GM19043 (cell line): Measurements from ENCODE around the gene ZNF575.
"Not testable (repeated sequence)": the region's sequence is repeated elsewhere in the genome, so short reads cannot be mapped to it uniquely, and the experiment has no call there.

Experiments used
- ATAC-seq: cut with Tn5 transposase; IDR thresholded peaks from one replicate; pipeline ENCODE4 v1.9.1; 2021; ENCODE audit warnings: low read depth; ENCODE audit not compliant: unreplicated experiment

ZNF575 gene

DNA sequence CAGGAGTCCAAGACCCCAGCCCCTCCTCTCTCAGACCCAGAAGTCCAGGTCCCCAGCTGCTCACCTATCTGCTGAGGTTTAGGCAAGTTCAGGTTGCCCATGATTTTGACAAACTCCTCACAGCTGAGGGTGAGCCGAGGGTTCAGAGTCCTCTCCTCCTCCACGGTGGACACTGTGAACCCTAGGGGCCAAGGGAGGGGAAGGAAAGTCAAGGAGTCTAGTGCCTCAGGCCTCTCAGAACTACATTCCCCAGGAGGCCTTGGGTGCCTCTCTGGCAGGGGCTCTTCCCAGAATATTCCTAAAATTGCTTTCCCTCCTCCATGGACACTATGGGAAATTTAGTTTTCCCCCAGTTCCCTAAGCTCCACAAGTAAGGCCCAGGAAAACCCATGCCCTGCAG lies 25.1 kb upstream of the ZNF575 start:
- ATAC-seq, result no peak

DNA sequence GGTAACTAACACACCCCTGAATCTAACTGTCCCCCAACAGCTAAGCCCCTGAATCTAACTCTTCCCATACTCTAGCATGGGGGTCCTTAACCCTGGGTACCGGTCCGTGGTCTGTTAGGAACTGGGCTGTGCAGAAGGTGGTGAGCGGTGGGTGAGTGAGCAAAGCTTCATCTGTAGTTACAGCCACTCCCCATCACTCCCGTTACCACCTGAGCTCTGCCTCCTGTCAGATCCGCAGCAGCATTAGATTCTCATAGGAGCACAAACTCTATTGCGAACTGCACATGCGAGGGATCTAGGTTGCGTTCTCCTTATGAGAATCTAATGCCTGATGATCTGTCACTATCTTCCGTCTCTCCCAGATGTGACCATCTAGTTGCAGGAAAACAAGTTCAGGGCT lies 22.3 kb upstream of the ZNF575 start:
- ATAC-seq, result no peak

DNA sequence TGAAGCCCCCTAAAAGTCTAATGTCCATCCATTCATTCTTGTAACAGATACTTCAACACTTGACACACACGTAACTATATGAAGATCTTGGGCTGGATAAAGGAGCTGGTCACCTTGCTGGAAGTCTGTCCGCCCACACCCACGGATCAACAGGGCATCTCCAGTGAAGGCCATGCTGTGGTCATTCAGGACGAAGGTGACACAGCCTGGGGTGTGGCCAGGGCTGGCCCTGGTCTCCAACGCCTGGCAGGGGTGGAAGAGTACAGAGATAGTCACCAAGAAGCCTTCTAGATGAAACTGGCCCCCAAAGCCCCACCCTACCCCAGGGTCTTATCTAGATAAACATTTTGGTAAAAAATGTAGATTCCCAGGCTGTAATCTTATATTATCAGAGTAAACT lies 21.7 kb upstream of the ZNF575 start:
- no peak for ATAC-seq

DNA sequence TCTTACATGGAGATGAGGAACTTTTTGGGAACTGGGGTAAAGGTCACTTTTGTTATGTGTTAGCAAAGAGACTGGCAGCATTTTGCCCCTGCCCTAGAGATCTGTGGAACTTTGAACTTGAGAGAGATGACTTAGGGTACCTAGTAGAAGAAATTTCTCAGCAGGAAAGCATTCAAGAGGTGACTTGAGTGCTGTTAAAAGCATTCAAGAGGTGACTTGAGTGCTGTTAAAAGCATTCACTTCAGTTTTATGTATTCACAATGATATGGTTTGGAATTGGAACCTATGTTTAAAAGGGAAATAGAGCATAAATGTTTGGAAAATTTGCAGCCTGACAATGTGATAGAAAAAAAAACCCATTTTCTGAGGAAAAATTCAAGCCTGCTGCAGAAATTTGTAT lies 20.6 kb upstream of the ZNF575 start:
- ATAC-seq, result not testable (repeated sequence)

DNA sequence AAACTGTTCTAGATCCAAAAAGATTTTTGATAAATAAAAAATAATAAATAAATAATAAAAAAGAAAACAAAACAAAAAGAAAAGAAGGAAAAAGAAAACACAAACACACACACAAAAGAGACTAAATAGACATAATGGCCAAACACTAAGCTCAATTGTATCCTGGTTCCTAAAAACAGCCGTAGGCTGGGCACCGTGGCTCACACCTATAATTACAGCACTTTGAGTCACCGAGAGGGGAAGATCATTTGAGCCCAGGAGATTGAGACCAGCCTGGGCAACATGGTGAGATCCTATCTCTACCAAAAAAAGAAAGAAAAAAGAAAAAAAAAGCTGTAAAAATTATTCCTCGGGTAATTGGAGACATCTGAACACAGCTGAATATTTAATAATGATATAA lies 14.9 kb upstream of the ZNF575 start:
- no peak for ATAC-seq

DNA sequence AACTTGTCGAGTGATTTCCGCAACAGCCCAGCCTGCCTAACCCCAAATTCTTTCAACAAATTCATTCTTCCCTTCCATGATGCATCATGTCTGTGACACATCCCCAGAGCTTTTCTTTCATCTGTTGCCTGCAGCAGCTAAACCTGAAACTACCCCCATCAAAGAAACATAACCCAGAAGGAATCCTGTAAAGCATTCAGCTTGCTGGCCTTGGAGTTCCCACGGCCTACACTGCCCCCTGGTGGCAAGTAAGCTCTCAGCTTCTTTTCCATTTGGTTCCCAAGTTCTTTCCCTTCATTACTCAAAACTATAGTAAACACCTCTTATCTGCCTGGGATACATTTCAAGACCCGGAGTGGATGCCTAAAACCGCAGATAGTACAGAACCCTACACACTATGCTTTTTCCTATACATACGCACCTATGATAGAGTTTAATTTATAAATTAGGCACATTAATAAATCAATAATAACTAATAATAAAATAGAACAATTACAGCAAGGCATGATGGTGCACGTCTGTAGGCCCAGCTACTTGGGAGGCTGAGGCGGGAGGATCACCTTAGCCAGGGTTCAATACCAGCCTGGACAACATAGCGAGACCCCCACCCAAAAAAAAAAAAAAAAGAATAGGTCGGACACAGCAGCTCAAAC lies 13.4 kb upstream of the ZNF575 start:
- ATAC-seq, result no peak

DNA sequence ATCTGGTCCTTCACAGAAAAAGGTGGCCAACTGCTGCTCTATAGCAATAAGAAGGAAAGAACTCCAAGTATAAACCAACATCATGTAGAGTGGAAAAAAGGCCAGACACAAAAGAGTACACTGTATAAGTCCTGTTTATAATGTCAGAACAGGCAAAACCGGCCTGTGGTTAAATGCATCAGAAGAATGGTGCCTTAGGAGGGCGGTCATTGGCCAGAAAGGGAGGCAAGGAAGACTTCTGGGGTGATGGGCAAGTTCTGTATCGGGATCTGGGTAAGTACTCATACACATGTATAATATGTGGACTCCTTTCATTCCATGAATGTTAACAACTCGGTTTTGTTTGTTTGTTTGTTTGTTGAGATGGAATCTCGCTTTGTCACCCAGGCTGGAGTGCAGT lies 10.1 kb upstream of the ZNF575 start:
- no peak for ATAC-seq

DNA sequence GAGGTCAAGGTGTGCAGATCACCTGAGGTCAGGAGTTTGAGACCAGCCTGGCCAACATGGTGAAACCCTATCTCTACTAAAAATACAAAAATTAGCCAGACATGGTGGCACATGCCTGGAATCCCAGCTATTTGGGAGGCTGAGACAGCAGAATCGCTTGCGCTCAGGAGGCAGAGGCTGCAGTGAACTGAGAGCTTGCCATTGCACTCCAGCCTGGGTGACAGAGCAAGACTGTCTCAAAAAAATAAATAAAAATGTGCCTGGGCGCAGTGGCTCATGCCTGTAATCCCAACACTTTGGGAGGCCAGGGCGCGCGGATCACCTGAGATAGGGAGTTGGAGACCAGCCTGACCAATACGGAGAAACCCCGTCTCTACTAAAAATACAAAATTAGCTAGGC lies 9.3 kb upstream of the ZNF575 start:
- not testable (repeated sequence) for ATAC-seq

DNA sequence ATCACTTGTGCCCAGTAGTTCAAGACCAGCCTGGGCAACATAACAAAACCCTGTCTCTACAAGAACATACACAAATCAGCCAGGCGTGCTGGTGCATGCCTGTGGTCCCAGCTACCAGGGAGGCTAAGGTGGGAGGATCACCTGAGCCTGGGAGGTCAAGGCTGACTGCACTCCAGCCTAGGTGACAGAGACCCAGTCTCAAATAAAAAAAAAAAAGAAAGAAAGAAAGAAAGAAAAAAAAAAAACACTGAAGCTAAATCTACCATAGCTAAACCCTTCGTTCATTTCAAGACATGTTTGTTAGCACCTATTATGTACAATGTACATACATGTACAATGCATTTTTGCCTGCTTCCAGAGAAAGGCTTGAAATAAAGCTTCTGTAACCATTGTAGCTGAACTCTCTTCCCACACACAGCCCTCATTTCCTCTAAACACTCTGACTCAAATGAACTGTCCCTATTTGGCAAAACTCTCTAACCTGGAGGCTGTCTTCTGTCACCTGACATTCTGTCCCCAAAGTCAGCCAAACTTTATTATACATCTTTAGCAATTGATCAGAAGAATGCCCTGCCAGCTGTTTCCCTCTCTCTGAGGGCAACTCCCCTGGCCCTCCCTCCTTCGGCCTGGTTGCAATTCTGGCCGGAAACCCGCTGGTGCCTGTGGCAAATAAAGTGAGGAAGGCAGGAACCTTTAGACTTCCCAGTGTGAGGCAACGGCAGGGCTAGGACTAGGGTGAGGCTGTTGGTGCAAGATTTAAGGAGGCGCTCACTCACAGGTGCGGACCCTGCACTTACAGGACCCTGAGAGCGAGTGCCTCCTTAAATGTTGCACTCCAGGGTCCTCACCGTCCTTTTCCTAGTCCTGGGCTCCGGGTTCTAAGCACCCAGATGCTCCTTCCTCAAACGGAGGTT lies 7.8 kb upstream of the ZNF575 start:
- no peak for ATAC-seq

DNA sequence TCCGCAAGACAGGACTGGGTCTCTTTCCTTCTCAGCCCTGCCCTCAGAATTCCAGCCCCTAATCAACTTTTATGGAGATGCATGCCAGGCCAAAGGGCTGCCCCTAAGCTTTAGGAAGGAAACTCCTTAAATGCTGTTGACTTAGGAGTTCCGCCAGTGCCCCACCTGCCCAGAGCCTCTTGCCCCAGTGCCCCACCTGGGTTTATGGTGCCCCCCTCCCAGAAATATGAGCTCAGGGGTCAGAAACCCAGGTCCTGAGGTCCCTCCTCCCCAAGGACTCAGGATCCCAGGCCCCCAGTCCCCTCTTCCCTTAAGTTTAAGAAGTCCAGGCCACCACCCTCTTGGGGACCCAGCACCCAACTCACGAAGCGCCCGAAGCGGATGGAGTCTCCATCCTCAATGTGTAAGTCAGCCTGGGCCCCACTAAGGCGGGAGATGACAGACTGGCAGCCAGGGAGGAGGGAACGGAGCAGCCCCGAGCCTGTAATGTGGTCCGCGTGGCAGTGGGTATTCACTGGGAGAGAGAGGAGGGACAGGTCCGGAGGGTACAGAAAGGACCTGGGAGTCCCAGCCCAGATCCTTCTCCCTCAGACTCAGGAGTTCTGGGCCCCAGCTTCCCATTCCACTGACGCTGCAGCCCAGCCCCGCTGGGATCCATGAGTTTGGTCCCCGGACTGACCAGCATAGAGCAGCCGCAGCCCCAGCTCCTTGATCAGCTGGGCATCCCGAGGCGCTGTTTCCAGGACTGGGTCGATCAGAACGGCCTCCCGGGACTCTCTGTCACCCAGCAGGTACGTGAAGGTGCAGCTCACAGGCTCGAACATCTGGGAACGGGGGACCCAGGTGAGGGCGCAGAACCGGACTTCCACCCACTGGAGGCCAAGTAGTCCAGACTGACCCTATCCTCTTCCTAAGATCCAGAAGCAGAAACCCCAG lies 6.9 kb upstream of the ZNF575 start:
- ATAC-seq, result no peak

DNA sequence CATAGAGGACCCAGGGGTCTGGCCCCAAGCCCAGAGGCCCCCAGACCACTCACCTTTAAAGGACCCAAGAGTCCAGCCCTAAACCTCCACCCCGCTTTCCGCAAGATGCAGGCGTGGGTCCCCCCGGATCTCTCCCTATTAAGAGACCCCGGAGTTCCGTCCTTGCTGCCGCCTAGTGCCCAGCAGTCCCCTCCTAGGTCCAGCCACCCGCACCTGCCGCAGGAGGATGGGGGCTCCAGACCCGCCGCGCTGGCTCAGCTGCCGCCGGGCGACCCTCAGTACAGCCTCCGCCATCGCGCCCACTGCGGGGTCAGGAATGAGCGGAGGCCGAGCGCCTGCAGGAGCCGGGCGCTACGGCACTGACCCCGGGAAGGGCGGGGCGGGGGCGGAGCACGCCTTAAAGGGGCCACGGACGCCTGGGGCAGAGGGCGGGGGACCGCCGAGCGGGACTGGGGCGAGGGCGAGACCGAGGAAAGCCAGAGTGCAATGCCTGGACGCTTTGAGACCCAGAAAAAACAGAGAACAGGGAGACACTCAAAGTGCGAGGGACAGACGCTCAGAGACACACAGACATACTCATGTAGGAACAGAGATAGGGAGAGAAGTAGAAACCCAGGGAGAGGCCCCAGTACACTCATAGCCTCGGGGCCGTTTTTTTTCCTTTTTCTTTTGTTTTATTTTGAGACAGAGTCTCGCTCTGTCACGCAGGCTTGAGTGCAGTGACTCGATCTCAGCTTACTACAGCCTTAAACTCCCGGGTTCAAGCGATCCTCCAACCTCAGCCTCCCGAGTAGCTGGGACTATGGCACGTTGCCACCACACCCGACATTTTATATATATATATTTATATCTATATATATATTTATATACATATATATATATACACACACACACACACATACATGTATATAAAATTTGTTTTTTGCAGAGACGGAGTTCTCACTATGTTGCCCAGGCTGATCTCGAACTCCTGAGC lies 5.8 kb upstream of the ZNF575 start, which contains the start of gene ETHE1:
TSS of gene ETHE1 (minus strand) at position 318 of the 976 bp plus-strand sequence. CDS start at position 294, 24 bp downstream.
- ATAC-seq, result no peak

DNA sequence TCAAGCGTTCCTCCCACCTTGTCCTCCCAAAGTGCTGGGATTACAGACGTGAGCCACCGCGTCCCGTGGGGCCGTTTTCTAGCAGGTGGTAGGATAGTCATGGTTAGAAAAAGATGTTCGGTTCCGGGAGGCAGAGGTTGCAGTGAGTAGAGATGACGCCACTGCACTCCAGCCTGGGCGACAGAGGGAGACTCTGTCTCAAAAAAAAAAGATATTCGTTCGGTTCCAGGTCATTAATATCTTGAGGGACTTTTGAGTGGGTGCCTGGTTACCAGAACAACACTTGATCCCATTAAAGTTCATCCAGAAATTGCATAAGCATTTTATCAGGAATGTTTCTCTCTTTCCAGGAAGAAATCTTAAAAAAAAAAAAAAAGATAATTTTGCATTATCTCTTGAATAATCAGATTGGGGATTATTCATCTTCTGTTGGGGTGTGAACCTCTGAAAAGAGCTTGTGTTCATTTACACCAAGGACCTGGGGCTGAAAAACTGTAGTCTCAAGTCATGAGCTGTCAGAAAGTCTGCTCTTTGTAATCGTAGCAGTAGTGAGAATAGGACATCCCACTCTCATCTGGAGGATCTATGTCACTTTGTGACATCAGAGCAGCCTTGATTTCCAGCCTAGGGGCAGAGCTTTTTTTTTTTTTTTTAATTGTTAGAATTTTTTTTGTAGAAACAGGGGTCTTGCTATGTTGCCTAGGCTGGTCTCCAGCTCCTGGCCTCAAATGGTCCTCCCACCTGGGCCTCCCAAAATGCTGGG lies 4.9 kb upstream of the ZNF575 start:
- no peak for ATAC-seq

DNA sequence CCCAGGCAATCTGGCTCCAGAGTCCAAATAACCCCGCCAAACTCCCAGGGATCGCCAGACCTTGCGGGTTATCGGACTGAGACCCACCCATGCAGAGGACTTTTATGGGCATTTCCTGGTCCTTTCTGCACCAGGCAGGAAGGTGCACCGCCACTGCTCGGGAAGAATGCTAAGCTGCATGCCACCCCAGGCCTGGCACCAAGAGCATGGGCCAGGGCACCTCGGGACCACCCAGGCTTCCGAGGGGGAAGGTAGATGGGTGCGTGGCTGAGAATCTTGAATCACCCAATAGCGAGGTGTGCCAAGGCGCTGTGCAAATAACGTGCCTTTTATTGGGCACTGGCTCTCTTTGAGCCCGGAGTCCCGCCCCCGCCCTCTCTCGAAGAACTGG lies 422 bp upstream of the ZNF575 start:
- no peak for ATAC-seq

DNA sequence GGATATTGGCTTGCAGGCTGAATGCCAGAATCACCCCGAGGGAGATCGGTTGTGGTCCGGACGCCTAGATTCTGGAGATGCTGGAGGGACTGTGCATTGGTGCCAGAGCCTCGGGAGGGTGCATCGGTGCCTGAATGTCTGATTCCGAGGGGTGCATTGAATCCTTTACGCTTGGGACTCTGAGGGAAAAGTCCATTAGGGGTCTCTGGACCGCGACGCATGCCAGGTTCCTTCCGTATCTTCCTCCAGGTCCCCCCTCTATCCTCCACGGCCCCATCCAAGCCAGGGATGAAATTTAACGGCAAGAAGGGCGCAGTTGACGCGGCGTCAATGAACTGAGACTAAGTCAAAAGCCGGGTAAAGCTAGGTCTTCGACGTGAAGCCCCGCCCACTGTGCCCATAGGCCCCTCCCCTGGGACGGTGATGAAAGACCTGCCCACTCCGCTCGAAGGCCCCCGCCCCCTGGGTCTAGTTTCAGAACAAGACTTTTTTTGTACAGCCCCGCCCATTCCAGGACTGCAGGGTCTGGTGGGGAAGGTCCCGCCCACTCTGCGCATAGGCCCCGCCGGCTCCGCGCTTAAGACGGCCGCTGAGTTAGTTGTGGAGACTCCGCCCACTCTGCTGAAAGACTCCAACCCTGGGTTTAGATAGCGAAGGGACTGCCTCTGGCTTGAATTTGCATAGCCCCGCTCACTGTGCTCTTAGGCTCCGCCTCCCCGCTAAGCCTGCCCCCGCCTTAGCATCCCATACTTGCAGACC lies 737 bp downstream of the ZNF575 start:
- peak; percentile 52 for ATAC-seq

DNA sequence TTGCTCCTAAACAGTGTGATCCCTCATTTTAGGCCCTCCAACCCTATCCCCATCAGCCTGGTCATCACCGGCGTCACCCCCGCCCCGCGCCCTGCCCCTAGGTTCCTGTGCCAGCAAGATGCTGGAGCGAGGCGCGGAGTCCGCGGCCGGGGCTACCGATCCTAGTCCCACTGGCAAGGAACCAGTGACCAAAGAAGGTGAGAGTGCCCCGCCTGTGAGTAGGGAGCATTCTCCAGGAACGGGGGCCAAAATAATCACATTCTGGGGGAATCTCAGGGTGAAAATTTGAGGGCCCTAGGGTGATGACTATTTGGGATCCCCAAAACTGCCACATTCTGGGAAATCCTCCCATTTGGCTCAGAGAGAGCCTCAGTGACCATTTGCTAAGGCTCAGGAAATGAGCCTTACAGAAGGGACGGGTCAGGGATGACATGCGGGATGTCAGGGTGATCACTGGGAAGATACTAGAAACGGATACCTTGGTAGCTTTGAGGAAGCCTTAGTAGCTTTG lies 1.4 kb downstream of the ZNF575 start:
- no peak for ATAC-seq

DNA sequence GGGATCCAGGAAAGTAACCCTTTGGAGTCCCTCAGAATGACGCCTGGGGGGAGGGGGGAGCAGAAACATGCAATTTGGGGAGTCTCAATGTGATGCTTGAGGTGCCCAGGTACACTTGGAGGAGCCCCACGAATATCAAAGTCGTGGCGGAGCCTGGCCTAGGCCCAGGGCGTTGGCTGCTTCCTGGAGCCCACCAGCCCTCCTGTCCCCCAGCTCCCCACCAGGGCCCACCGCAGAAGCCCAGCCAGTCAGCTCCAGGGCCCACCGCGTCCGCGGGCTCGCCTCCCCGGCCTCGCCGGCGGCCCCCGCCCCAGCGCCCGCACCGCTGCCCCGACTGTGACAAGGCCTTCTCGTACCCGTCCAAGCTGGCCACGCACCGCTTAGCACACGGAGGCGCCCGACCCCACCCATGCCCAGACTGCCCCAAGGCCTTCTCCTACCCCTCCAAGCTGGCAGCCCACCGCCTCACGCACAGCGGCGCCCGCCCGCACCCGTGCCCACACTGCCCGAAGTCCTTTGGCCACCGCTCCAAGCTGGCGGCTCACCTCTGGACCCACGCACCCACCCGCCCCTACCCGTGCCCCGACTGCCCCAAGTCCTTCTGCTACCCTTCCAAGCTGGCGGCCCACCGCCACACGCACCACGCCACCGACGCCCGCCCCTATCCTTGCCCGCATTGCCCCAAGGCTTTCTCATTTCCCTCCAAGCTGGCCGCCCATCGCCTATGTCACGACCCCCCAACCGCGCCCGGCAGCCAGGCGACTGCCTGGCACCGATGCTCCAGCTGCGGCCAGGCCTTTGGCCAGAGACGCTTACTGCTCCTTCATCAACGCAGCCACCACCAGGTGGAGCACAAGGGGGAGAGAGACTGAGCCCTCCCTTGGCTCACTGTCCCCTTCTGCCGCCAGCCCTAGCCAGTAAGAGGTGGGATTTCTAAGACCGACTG lies 2.1 kb downstream of the ZNF575 start:
- no peak for ATAC-seq

DNA sequence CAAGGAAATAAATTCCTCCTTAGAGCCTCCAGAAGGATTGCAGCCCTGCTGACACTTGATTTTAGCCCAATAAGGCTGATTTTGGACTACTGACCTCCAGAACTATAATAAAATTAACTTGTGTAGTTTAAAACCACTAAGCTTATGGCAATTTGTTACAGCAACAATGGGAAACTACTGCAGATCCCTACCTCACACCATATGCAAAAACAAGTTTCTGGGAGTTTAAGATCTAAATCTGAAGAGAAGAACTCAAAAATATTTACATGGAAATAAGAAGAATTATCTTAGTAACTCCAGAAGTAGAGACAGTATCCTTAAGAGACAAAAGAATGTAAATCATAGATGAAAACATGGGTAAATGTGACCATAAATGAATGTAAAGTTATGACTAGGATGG lies 5.9 kb downstream of the ZNF575 start:
- no peak for ATAC-seq
